ENCODE results near the gene KNDC1.
A peak's percentile ranks its signal among the peaks of the same experiment; 100 is the strongest.

KNDC1 gene

DNA sequence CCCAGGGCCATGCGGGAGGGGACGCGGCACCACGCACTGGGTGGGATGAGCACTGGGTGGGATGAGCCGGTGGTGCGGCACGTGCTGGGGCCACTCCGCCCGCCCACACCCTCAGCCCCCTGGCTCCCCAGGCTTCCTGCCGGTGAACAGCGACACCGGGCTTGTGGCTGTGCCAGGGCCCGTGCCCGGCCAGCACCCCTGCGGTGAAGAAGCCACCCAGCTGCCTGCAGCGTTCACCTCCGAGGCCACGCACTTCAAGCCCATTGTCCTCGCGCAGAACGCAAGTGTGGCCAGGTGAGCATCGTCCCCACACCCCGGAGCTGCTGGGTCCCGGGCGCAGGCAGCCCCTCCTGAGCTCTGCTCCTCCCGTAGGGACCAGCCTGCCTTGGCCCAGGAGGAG, 38.2 kb downstream of the KNDC1 start:
- Histone ChIP-seq H3K27ac (ENCODE audit: low read depth, low read length) (no peak overlapping the region), H3K4me2 (ENCODE audit: low read length) (no peak overlapping the region), H2AK5ac (ENCODE audit: low read length) (no peak overlapping the region), H2BK5ac (ENCODE audit: low read length) (no peak overlapping the region), H3K79me2 (ENCODE audit: control insufficient read depth, insufficient read depth, low read length) (no peaks in the 10 kb centered on the region), H4K8ac (ENCODE audit: low read depth, low read length) (no peak overlapping the region), H3K36me3 (ENCODE audit: control insufficient read depth, insufficient read depth, low read length) (no peaks in the 10 kb centered on the region), H3K27me3 (ENCODE audit: insufficient read depth, low read length, poor library complexity) (no peaks in the 10 kb centered on the region), H2BK15ac (replicated peaks; ENCODE audit: low read depth) (no peak overlapping the region), H3K56ac (ENCODE audit: low read length) (no peak overlapping the region), H4K5ac (ENCODE audit: low read length) (no peak overlapping the region), H3K18ac (ENCODE audit: low read length) (no peak overlapping the region), H3K4me1 (ENCODE audit: control insufficient read depth, low read depth, low read length) (no peaks in the 10 kb centered on the region), H3K79me1 (ENCODE audit: low read length) (no peaks in the 10 kb centered on the region), H3K4me3 (ENCODE audit: low read length) (no peak overlapping the region), H2BK120ac (ENCODE audit: low read depth, low read length) (no peak overlapping the region), H3K4ac (ENCODE audit: low read depth, low read length) (no peak overlapping the region), H3K9ac (ENCODE audit: low read length) (no peak overlapping the region), H3K23ac (ENCODE audit: low read length) (no peak overlapping the region)
- DNase-seq = no peak
- no CpG with 5 or more reads among the region's 26 CpGs for WGBS (ENCODE audit: extremely low coverage, insufficient coverage, low lambda C conversion rate)

DNA sequence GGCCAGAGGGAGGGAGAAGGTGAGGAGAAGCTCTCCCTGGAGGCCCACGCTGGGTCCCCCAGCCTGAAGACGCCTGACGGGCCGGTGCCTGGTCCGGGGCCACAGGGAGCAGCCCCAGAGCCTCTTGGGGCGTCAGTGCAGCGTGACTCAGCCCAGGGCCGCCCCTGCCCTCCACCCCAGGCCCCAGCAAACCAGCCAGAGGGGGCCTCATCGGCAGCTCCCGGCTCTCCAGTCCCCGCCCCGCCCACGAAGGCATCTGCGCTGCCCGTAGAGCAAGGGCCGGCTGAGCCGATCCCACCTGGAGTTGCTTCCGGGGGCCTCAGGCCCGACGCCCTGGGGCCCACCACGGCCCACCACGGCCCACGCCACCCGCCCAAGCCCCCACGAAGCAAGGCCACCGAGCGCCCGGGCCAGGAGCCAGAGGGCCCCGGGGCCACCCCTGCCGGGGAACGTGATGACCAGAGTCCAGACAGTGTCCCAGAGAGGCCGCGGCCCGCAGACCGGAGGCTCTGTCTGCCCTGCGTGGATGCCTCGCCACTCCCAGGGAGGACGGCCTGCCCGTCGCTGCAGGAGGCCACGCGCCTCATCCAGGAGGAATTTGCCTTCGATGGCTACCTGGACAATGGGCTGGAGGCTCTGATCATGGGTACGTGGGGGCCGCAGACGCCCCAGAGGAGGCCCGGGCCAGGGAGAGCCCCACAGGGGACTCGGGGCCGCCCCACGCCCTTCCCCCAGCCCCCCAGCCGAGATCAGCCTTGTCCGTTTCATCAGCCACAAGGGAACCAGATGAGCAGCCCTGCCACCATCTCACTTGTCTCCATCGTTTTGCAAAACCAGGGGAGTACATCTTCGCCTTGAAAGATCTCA, 38.8 kb downstream of the KNDC1 start:
- no peak for DNase-seq
- no peaks in the 10 kb centered on the region for H3K79me1 ChIP-seq (ENCODE audit: low read length)
- no CpG with 5 or more reads among the region's 54 CpGs for WGBS (ENCODE audit: extremely low coverage, insufficient coverage, low lambda C conversion rate)
- no peaks in the 10 kb centered on the region for H3K79me2 ChIP-seq (ENCODE audit: control insufficient read depth, insufficient read depth, low read length)
- H3K36me3 ChIP-seq (ENCODE audit: control insufficient read depth, insufficient read depth, low read length) = no peaks in the 10 kb centered on the region
- H3K4me1 ChIP-seq (ENCODE audit: control insufficient read depth, low read depth, low read length) = no peaks in the 10 kb centered on the region
- no peak overlapping the region for H2AK5ac ChIP-seq (ENCODE audit: low read length)
- H3K27ac ChIP-seq (ENCODE audit: low read depth, low read length) = no peak overlapping the region
- no peaks in the 10 kb centered on the region for H3K27me3 ChIP-seq (ENCODE audit: insufficient read depth, low read length, poor library complexity)
- no peak overlapping the region for H2BK120ac ChIP-seq (ENCODE audit: low read depth, low read length)
- H4K5ac ChIP-seq (ENCODE audit: low read length) = no peak overlapping the region
- no peak overlapping the region for H3K4ac ChIP-seq (ENCODE audit: low read depth, low read length)
- H3K9ac ChIP-seq (ENCODE audit: low read length) = no peak overlapping the region
- H3K4me3 ChIP-seq (ENCODE audit: low read length) = no peak overlapping the region
- H3K56ac ChIP-seq (ENCODE audit: low read length) = no peak overlapping the region
- no peak overlapping the region for H2BK15ac ChIP-seq (replicated peaks; ENCODE audit: low read depth)
- H3K4me2 ChIP-seq (ENCODE audit: low read length) = no peak overlapping the region
- no peak overlapping the region for H3K18ac ChIP-seq (ENCODE audit: low read length)
- H4K8ac ChIP-seq (ENCODE audit: low read depth, low read length) = no peak overlapping the region
- H3K23ac ChIP-seq (ENCODE audit: low read length) = no peak overlapping the region
- H2BK5ac ChIP-seq (ENCODE audit: low read length) = no peak overlapping the region

DNA sequence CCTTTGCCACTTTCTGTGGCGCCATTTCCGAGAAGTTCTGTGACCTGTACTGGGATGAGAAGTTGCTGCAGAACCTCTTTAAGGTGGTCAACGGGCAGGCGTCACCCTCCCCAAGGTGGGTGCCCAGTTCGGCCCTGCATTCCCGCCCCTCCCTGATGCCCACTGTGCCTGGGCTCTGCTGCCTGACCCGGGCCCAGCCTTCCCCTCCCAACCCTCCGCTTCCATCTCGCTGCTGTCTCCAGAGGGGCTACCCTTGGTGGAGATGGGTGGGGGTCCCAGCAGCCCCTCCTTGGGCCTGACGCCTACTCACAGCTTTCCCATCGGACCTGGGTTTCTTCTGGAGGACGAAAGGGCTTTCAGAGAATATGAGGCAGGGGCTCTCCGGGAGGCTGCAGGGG, 39.5 kb downstream of the KNDC1 start:
- no CpG with 5 or more reads among the region's 13 CpGs for WGBS (ENCODE audit: extremely low coverage, insufficient coverage, low lambda C conversion rate)
- no peaks in the 10 kb centered on the region for H3K79me1 ChIP-seq (ENCODE audit: low read length)
- H2BK5ac ChIP-seq (ENCODE audit: low read length) = no peak overlapping the region
- no peak overlapping the region for H2BK120ac ChIP-seq (ENCODE audit: low read depth, low read length)
- no peak overlapping the region for H2AK5ac ChIP-seq (ENCODE audit: low read length)
- H4K5ac ChIP-seq (ENCODE audit: low read length) = no peak overlapping the region
- H3K36me3 ChIP-seq (ENCODE audit: control insufficient read depth, insufficient read depth, low read length) = no peaks in the 10 kb centered on the region
- no peak for DNase-seq
- no peak overlapping the region for H3K18ac ChIP-seq (ENCODE audit: low read length)
- no peak overlapping the region for H2BK15ac ChIP-seq (replicated peaks; ENCODE audit: low read depth)
- no peak overlapping the region for H3K9ac ChIP-seq (ENCODE audit: low read length)
- H3K4me1 ChIP-seq (ENCODE audit: control insufficient read depth, low read depth, low read length) = no peaks in the 10 kb centered on the region
- H3K4me3 ChIP-seq (ENCODE audit: low read length) = no peak overlapping the region
- no peaks in the 10 kb centered on the region for H3K79me2 ChIP-seq (ENCODE audit: control insufficient read depth, insufficient read depth, low read length)
- no peak overlapping the region for H3K27ac ChIP-seq (ENCODE audit: low read depth, low read length)
- H3K23ac ChIP-seq (ENCODE audit: low read length) = no peak overlapping the region
- H3K56ac ChIP-seq (ENCODE audit: low read length) = no peak overlapping the region
- H4K8ac ChIP-seq (ENCODE audit: low read depth, low read length) = no peak overlapping the region
- H3K27me3 ChIP-seq (ENCODE audit: insufficient read depth, low read length, poor library complexity) = no peaks in the 10 kb centered on the region
- H3K4me2 ChIP-seq (ENCODE audit: low read length) = no peak overlapping the region
- H3K4ac ChIP-seq (ENCODE audit: low read depth, low read length) = no peak overlapping the region

DNA sequence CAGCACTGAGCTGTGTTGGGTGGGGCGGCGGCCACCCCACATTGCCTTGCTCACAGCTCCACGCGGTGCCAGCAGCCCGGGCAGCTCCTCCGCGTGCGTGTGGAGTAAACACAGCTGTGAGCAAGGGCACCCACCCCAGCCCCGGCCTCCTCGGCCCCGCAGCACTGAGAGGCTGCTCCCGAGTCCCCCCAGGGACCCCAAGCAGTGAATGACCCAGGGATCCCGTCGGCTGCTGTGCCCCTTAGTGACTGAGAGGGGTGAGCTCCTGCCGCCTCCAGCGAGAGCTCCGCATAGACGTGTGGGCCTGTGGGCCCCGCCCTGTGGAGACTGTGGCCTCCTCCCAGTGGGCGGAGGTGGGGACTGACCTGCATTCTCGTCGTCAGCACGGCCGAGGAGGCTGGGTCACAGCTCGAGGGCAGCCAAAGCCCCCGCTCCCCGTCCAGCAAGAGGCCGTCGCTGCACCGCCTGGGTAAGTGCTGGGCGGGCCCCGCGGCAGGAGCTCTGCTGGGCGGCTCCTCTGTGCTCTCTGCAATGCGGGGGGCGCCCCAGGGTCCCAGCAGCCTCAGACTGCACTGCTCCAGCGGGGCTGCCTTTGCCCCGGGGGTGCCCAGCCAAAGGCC, 40.1 kb downstream of the KNDC1 start:
- no peak overlapping the region for H4K8ac ChIP-seq (ENCODE audit: low read depth, low read length)
- no peak overlapping the region for H3K27ac ChIP-seq (ENCODE audit: low read depth, low read length)
- WGBS (ENCODE audit: extremely low coverage, insufficient coverage, low lambda C conversion rate) = no CpG with 5 or more reads among the region's 38 CpGs
- no peaks in the 10 kb centered on the region for H3K36me3 ChIP-seq (ENCODE audit: control insufficient read depth, insufficient read depth, low read length)
- H3K4me1 ChIP-seq (ENCODE audit: control insufficient read depth, low read depth, low read length) = no peaks in the 10 kb centered on the region
- no peak overlapping the region for H3K56ac ChIP-seq (ENCODE audit: low read length)
- H2AK5ac ChIP-seq (ENCODE audit: low read length) = no peak overlapping the region
- no peak overlapping the region for H2BK15ac ChIP-seq (replicated peaks; ENCODE audit: low read depth)
- H3K79me2 ChIP-seq (ENCODE audit: control insufficient read depth, insufficient read depth, low read length) = no peaks in the 10 kb centered on the region
- H4K5ac ChIP-seq (ENCODE audit: low read length) = no peak overlapping the region
- no peak overlapping the region for H3K23ac ChIP-seq (ENCODE audit: low read length)
- H3K4ac ChIP-seq (ENCODE audit: low read depth, low read length) = no peak overlapping the region
- no peak overlapping the region for H3K4me2 ChIP-seq (ENCODE audit: low read length)
- DNase-seq = peak; percentile 31
- no peak overlapping the region for H3K9ac ChIP-seq (ENCODE audit: low read length)
- no peaks in the 10 kb centered on the region for H3K79me1 ChIP-seq (ENCODE audit: low read length)
- no peak overlapping the region for H2BK5ac ChIP-seq (ENCODE audit: low read length)
- no peak overlapping the region for H3K4me3 ChIP-seq (ENCODE audit: low read length)
- no peaks in the 10 kb centered on the region for H3K27me3 ChIP-seq (ENCODE audit: insufficient read depth, low read length, poor library complexity)
- no peak overlapping the region for H2BK120ac ChIP-seq (ENCODE audit: low read depth, low read length)
- no peak overlapping the region for H3K18ac ChIP-seq (ENCODE audit: low read length)

DNA sequence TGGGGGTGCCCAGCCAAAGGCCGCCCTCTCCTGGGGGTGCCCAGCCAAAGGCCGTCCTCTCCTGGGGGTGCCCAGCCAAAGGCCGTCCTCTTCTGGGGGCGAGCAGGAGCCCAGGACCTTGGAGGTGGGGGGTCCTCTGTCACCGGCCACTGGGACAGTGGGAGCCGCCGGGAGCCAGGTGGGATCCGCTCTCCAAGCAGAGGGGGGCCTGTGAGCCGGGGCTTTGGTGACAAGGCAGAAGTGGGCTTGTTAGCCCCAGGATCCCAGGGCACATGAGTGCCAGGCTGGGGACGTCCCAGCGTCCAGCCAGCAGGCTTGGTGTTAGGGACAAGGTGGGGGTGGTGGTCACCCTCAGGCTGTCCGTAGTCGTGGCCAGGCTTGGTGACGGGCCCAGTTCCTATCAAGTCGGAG, 40.6 kb downstream of the KNDC1 start:
- Histone ChIP-seq H3K9ac (ENCODE audit: low read length) (no peak overlapping the region), H3K27ac (ENCODE audit: low read depth, low read length) (no peak overlapping the region), H2BK5ac (ENCODE audit: low read length) (no peak overlapping the region), H3K79me1 (ENCODE audit: low read length) (no peaks in the 10 kb centered on the region), H2BK120ac (ENCODE audit: low read depth, low read length) (no peak overlapping the region), H3K79me2 (ENCODE audit: control insufficient read depth, insufficient read depth, low read length) (no peaks in the 10 kb centered on the region), H3K4ac (ENCODE audit: low read depth, low read length) (no peak overlapping the region), H3K36me3 (ENCODE audit: control insufficient read depth, insufficient read depth, low read length) (no peaks in the 10 kb centered on the region), H3K27me3 (ENCODE audit: insufficient read depth, low read length, poor library complexity) (no peaks in the 10 kb centered on the region), H3K18ac (ENCODE audit: low read length) (no peak overlapping the region), H3K4me1 (ENCODE audit: control insufficient read depth, low read depth, low read length) (no peaks in the 10 kb centered on the region), H4K8ac (ENCODE audit: low read depth, low read length) (no peak overlapping the region), H4K5ac (ENCODE audit: low read length) (no peak overlapping the region), H3K4me2 (ENCODE audit: low read length) (no peak overlapping the region), H2BK15ac (replicated peaks; ENCODE audit: low read depth) (no peak overlapping the region), H2AK5ac (ENCODE audit: low read length) (no peak overlapping the region), H3K23ac (ENCODE audit: low read length) (no peak overlapping the region), H3K56ac (ENCODE audit: low read length) (no peak overlapping the region), H3K4me3 (ENCODE audit: low read length) (no peak overlapping the region)
- no peak for DNase-seq
- WGBS (ENCODE audit: extremely low coverage, insufficient coverage, low lambda C conversion rate) = no CpG with 5 or more reads among the region's 15 CpGs
